CD4-positive, alpha-beta T cell treated with Interferon alpha-2 for 1 hour (primary cell): ENCODE measurements around the gene GSDME.

ENCODE experiments used
- DNase-seq, 2 donors: peaks; one replicate each; pipeline ENCODE4 v3.0.0-alpha.2; 2020 to 2022

Gene GSDME

GRCh38 chr7:24718977-24719491, 38.2 kb downstream of the GSDME start:
- no peak for DNase-seq

- DNase-seq: no peak
Observed at GRCh38 chr7:24718431-24718831, 38.8 kb downstream of the GSDME start.

GRCh38 chr7:24717694-24718320, 39.5 kb downstream of the GSDME start:
- DNase-seq: no peak

GRCh38 chr7:24717247-24717622, 40.0 kb downstream of the GSDME start:
- DNase-seq: no peak

GRCh38 chr7:24716480-24717246, 40.6 kb downstream of the GSDME start:
- no peak for DNase-seq

GRCh38 chr7:24715661-24716479, 41.4 kb downstream of the GSDME start:
- DNase-seq: no peak

- no peak for DNase-seq
Observed at GRCh38 chr7:24715171-24715570, 42.1 kb downstream of the GSDME start.

GRCh38 chr7:24714676-24715010, 42.6 kb downstream of the GSDME start:
- DNase-seq: no peak

- no peak for DNase-seq
Observed at GRCh38 chr7:24713850-24714675, 43.2 kb downstream of the GSDME start.

- DNase-seq: no peak
Observed at GRCh38 chr7:24713039-24713793, 44.0 kb downstream of the GSDME start.

- no peak for DNase-seq
Observed at GRCh38 chr7:24709585-24710360, 47.5 kb downstream of the GSDME start.

GRCh38 chr7:24709051-24709450, 48.2 kb downstream of the GSDME start:
- DNase-seq: no peak

- DNase-seq: no peak
Observed at GRCh38 chr7:24707988-24708615, 49.2 kb downstream of the GSDME start.

GRCh38 chr7:24706211-24707170, 50.8 kb downstream of the GSDME start:
- DNase-seq: no peak

- no peak for DNase-seq
Observed at GRCh38 chr7:24705461-24705954, 51.8 kb downstream of the GSDME start.

- no peak for DNase-seq
Observed at GRCh38 chr7:24704311-24704710, 53.0 kb downstream of the GSDME start.

GRCh38 chr7:24703296-24703695, 54.0 kb downstream of the GSDME start:
- DNase-seq: no peak

GRCh38 chr7:24702755-24703154, 54.5 kb downstream of the GSDME start:
- DNase-seq: no peak
